ENCODE data around the gene MYLK3.

The MYLK3 gene

GRCh38 chr16:46721885-46722284, 26.3 kb downstream of the MYLK3 start (continued):
- TF ChIP-seq CREB5 (CRISPR knock-in tag; IDR thresholded peaks at IDR 0.05; ENCODE audit: low read depth) (no peak), SNAI2 (CRISPR knock-in tag; IDR thresholded peaks at IDR 0.05) (no peak), ZNF8 (CRISPR knock-in tag; IDR thresholded peaks at IDR 0.05) (no peak)

- ATAC-seq = no peak
- TF ChIP-seq ESRRG (CRISPR knock-in tag; IDR thresholded peaks at IDR 0.05) (no peak), ZNF8 (CRISPR knock-in tag; IDR thresholded peaks at IDR 0.05) (no peak), PPARA (CRISPR knock-in tag; IDR thresholded peaks at IDR 0.05; ENCODE audit: borderline replicate concordance) (no peak), TSHZ2 (CRISPR knock-in tag; IDR thresholded peaks at IDR 0.05) (no peak), ZFP3 (CRISPR knock-in tag; IDR thresholded peaks at IDR 0.05) (no peak), SNAI2 (CRISPR knock-in tag; IDR thresholded peaks at IDR 0.05) (no peak), PATZ1 (CRISPR knock-in tag; IDR thresholded peaks at IDR 0.05; ENCODE audit: borderline replicate concordance) (no peak), ZFP30 (CRISPR knock-in tag; IDR thresholded peaks at IDR 0.05) (no peak), ARNTL (CRISPR knock-in tag; IDR thresholded peaks at IDR 0.05; ENCODE audit: borderline replicate concordance, low read depth) (no peak), ZNF565 (CRISPR knock-in tag; conservative IDR thresholded peaks at IDR 0.05; ENCODE audit: low read depth) (no peak), ZNF70 (CRISPR knock-in tag; IDR thresholded peaks at IDR 0.05) (no peak), TCF4 (CRISPR knock-in tag; IDR thresholded peaks at IDR 0.05; ENCODE audit: borderline replicate concordance) (no peak), RARB (CRISPR knock-in tag; IDR thresholded peaks at IDR 0.05) (no peak), OSR1 (CRISPR knock-in tag; IDR thresholded peaks at IDR 0.05) (no peak), CSDC2 (CRISPR knock-in tag; IDR thresholded peaks at IDR 0.05) (no peak)
- TF ChIP-seq, protein P1, sequence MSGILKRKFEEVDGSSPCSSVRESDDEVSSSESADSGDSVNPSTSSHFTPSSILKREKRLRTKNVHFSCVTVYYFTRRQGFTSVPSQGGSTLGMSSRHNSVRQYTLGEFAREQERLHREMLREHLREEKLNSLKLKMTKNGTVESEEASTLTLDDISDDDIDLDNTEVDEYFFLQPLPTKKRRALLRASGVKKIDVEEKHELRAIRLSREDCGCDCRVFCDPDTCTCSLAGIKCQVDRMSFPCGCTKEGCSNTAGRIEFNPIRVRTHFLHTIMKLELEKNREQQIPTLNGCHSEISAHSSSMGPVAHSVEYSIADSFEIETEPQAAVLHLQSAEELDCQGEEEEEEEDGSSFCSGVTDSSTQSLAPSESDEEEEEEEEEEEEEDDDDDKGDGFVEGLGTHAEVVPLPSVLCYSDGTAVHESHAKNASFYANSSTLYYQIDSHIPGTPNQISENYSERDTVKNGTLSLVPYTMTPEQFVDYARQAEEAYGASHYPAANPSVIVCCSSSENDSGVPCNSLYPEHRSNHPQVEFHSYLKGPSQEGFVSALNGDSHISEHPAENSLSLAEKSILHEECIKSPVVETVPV (CRISPR knock-in tag; IDR thresholded peaks at IDR 0.05) = no peak
- TF ChIP-seq, protein P2, sequence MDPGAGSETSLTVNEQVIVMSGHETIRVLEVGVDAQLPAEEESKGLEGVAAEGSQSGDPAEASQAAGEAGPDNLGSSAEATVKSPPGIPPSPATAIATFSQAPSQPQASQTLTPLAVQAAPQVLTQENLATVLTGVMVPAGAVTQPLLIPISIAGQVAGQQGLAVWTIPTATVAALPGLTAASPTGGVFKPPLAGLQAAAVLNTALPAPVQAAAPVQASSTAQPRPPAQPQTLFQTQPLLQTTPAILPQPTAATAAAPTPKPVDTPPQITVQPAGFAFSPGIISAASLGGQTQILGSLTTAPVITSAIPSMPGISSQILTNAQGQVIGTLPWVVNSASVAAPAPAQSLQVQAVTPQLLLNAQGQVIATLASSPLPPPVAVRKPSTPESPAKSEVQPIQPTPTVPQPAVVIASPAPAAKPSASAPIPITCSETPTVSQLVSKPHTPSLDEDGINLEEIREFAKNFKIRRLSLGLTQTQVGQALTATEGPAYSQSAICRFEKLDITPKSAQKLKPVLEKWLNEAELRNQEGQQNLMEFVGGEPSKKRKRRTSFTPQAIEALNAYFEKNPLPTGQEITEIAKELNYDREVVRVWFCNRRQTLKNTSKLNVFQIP (CRISPR knock-in tag; IDR thresholded peaks at IDR 0.05; ENCODE audit: borderline replicate concordance, low read depth) = no peak
Measured at GRCh38 chr16:46720619-46721018, 27.5 kb downstream of the MYLK3 start.

GRCh38 chr16:46719528-46719927, 28.6 kb downstream of the MYLK3 start:
- TF ChIP-seq ZFP30 (CRISPR knock-in tag; IDR thresholded peaks at IDR 0.05) (no peak), ESRRG (CRISPR knock-in tag; IDR thresholded peaks at IDR 0.05) (no peak), SNAI2 (CRISPR knock-in tag; IDR thresholded peaks at IDR 0.05) (no peak), CREB5 (CRISPR knock-in tag; IDR thresholded peaks at IDR 0.05; ENCODE audit: low read depth) (no peak), PATZ1 (CRISPR knock-in tag; IDR thresholded peaks at IDR 0.05; ENCODE audit: borderline replicate concordance) (no peak)
- ATAC-seq = no peak

Data from SK-N-SH treated with all-trans-retinoic acid at 6 μM for 48 hours (cell line).